ENCODE data around the gene HMX3. TPM values are rescaled to one million over a fixed set of nuclear protein-coding genes. Genes with fewer than 3 reads are reported as not detected.

Gene HMX3
- total RNA-seq, 1 donor from 2014 or later, result not detected

DNA sequence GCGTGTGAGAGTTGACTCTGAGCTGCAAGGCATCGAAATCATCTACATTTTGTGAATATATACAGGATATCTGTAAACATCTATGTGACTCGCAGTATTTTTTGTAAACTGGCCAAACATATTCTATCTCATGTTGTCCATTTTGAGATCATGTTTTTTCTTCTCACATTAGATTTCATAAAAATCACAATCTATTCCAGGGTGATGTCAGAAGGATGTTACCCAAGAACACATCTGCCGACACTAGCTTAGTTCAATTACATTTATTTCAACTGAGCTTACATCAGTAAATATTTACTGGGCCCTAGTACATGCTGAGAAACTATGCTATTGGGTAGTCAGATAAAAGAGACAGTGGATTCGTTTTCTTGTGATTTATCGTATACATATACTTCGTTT is 16.0 kb downstream of the HMX3 start:
- no peak overlapping the region for H3K4me3 ChIP-seq (ENCODE audit: low read depth, low read length)
- TF ChIP-seq, protein P1, sequence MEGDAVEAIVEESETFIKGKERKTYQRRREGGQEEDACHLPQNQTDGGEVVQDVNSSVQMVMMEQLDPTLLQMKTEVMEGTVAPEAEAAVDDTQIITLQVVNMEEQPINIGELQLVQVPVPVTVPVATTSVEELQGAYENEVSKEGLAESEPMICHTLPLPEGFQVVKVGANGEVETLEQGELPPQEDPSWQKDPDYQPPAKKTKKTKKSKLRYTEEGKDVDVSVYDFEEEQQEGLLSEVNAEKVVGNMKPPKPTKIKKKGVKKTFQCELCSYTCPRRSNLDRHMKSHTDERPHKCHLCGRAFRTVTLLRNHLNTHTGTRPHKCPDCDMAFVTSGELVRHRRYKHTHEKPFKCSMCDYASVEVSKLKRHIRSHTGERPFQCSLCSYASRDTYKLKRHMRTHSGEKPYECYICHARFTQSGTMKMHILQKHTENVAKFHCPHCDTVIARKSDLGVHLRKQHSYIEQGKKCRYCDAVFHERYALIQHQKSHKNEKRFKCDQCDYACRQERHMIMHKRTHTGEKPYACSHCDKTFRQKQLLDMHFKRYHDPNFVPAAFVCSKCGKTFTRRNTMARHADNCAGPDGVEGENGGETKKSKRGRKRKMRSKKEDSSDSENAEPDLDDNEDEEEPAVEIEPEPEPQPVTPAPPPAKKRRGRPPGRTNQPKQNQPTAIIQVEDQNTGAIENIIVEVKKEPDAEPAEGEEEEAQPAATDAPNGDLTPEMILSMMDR (conservative IDR thresholded peaks at IDR 0.05; ENCODE audit: low read depth, low read length), result no peak
- DNase-seq (ENCODE audit: low read depth), result no peak

- TF ChIP-seq, protein P1 (conservative IDR thresholded peaks at IDR 0.05; ENCODE audit: low read depth, low read length), result no peak
- H3K4me3 ChIP-seq (ENCODE audit: low read depth, low read length), result no peak overlapping the region
- no peak for DNase-seq (ENCODE audit: low read depth)
Measured at GRCh38 chr10:123153486-123154091, 17.8 kb downstream of the HMX3 start.

- TF ChIP-seq, protein P1 (conservative IDR thresholded peaks at IDR 0.05; ENCODE audit: low read depth, low read length), result no peak
- H3K4me3 ChIP-seq (ENCODE audit: low read depth, low read length), result peak within 1 kb of the TSS; percentile 94
- peak; percentile 97 for DNase-seq (ENCODE audit: low read depth)
Measured at GRCh38 chr10:123154092-123154710, 18.4 kb downstream of the HMX3 start, which contains the start of gene BUB3. Gene BUB3, plus strand, starts transcription at chr10:123154402. Its CDS starts 516 bp downstream, at chr10:123154918.

GRCh38 chr10:123154711-123155505 is 19.1 kb downstream of the HMX3 start:
- TF ChIP-seq, protein P1 (conservative IDR thresholded peaks at IDR 0.05; ENCODE audit: low read depth, low read length), result no peak
- peak overlapping the region; percentile 94 for H3K4me3 ChIP-seq (ENCODE audit: low read depth, low read length)
- DNase-seq (ENCODE audit: low read depth), result no peak

DNA sequence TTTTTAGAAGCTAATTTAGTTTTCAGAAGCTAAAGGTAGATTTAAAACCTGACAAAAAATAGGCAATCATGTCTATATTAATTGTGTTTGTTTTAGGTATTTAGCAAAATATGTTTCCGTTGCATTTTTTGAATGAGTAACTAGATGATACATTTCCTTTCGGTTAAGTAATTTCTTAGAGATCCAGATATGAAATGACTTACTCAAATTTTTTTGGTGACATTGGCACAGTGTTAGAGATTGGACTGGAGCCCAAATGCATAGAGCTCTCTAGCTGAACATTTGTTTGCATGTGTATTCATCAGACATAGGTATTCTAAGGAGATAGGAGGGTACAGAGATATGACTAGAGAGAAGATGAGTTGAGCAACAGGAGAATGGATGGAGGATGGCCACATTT is 20.3 kb downstream of the HMX3 start:
- no peak for DNase-seq (ENCODE audit: low read depth)
- H3K4me3 ChIP-seq (ENCODE audit: low read depth, low read length), result no peak overlapping the region
- TF ChIP-seq, protein P1 (conservative IDR thresholded peaks at IDR 0.05; ENCODE audit: low read depth, low read length), result no peak

GRCh38 chr10:123157210-123157609 is 21.4 kb downstream of the HMX3 start:
- DNase-seq (ENCODE audit: low read depth), result peak; percentile 39
- no peak overlapping the region for H3K4me3 ChIP-seq (ENCODE audit: low read depth, low read length)

More at GRCh38 chr10:123157210-123157609, 21.4 kb downstream of the HMX3 start:
- TF ChIP-seq, protein P1 (conservative IDR thresholded peaks at IDR 0.05; ENCODE audit: low read depth, low read length), result no peak

All from epithelial cell of proximal tubule (primary cell).